Measurements from ENCODE around the gene E2F7. TPM values are rescaled to one million over a fixed set of nuclear protein-coding genes. Genes with fewer than 3 reads are reported as not detected.

Gene E2F7
- total RNA-seq, 1 experiment from 2014 or later: 19.9 TPM

DNA sequence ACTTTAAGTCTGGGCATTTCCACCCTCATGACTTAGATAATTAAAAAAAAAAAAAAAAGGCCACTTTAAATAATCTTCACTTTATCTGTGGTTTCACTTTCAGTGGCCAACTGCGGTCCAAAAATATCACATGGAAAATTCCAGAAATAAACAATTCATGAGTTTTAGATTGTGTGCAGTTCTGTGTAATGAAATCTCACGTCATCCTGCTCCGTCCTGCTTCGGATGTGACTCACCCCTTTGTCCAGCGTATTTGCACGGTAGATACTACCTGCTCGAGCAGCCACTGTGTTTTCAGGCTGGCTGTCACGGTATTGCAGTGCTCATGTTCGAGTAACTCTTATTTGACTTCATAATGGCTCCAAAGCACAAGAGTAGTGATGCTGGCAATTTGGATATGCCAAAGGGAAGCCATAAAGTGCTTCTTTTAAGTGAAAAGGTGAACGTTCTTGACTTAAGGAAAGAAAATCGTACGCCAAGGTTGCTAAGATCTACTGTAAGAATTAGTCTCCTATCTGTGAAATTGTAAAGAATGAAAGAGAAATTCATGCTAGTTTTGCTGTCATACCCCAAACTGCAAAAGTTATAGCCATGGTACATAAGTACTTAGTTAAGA is 2.4 kb downstream of the E2F7 start:
- peak; percentile 95 for DNase-seq (ENCODE audit: low read depth)

DNA sequence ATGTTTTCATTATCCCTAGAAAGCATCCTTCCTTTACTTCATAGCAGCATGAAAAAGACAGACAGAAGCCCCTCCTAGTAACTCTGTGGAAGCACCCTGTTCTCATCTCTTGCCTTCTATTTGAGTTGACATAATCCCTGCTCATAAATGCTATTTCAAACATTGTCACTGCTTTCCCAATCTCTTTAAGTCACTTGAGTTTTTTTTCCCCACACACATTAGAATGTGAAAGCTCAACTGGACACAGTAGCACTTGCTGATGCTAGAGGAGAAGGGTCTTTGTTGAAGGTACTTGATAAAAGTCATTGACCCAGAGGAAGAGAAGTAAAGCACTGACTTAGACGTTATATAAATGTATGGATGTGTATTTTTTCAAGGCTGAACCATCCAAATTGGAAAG is 3.0 kb downstream of the E2F7 start:
- DNase-seq (ENCODE audit: low read depth): no peak

DNA sequence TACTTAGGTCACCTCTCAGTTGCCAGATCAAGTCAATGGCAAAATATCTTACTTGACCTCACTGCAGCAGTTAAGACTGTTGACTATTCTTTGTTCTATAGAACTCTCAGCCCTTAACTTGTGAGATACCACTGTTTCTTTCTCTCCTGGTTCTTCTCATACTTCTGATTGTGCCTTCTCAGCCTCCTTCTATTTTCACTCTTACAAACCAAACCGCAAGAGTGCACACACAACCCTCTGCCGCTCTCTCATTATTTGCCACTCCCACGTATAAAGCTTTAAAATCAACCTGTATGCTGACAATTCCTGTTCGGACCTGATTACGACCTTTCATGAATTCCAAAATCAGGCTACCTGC is 4.5 kb downstream of the E2F7 start:
- no peak for DNase-seq (ENCODE audit: low read depth)

DNA sequence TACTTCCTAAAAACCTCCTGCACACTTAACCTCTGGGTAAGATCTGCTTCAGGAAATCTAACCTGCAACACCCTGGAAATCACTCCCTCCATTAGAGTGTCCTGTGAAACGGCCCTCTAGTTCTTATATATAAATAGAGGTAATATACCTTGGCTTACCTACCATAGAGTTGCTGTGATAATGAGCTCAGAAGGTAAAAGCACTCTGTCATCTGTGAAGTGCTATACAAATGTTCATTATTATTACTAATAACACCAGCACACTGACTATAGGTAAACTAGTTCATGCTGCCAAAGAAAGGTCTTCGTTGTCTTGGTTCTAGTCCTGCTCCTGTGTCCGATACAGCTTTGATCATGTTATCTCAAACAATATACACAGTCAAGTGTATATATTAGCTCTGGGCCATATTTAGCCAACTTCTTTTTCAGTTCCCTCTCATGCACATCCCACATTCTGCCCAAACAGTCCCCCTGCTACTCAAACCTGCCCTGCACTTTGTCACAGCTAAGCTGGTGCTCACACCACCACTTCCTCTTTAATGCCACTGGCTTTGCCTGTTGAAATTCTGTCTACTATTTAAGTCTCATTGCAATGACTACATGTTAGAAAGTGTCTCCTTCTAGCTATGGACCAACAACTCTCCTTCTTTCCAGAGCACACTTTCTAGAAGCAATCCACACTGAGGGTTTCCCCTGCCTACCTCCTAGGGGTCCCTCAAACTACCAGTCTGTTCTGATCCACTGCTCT is 5.1 kb downstream of the E2F7 start:
- no peak for DNase-seq (ENCODE audit: low read depth)

DNA sequence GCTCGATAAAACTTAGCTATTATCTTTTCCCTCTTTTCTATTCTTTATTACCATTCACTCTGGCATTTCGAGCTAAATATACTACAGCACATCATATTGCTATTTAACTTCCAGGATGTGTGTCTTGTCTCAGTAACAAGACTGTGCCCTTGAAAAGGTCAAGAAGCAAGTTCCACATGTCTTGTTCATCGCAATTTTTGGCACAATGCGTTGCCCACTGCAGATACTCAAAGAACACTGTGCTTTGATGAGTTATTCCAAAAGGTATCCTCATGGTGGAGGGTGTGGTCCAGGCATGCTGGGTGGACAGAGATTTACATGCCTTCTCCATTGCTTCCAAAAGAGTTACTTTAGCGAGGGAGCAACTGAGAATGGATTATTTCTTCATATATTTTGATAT is 6.6 kb downstream of the E2F7 start:
- DNase-seq (ENCODE audit: low read depth): no peak

DNA sequence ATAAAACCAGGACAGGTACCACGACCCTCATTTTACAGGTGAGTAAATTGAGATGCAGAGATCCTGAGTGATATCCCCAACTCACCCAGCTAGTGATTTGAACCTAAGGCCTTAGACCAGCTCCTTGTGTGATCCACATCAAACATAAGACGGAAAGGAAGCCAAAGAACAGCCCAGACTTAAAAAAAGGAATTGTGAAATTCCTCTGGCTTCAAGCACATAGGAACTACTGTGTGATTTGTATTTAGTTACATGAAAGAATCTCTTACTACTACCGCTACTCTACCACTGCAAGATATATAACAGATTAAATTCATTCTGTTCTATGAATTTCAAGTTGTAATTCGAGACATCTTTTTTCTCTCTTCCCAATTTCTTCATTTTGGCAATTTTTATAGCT is 10.5 kb downstream of the E2F7 start:
- no peak for DNase-seq (ENCODE audit: low read depth)

DNA sequence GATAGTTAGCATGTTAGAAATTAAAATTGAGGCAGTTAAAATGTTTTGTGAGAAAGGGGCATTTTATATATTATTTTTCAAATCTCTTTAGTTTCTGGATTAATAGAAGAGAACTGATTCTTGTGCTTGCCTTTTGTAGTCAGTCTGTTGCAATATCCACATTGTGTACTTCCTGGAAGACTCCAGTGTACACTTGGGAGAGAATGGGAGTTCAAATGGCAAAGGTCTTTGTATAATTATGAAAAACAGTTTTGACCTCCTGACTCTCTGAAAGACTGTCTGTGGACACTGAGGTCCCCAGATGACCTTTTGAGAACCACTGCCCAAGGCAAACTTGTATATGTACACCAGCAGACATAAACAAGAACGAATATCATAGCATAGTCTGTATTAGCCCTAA is 12.1 kb downstream of the E2F7 start:
- no peak for DNase-seq (ENCODE audit: low read depth)

DNA sequence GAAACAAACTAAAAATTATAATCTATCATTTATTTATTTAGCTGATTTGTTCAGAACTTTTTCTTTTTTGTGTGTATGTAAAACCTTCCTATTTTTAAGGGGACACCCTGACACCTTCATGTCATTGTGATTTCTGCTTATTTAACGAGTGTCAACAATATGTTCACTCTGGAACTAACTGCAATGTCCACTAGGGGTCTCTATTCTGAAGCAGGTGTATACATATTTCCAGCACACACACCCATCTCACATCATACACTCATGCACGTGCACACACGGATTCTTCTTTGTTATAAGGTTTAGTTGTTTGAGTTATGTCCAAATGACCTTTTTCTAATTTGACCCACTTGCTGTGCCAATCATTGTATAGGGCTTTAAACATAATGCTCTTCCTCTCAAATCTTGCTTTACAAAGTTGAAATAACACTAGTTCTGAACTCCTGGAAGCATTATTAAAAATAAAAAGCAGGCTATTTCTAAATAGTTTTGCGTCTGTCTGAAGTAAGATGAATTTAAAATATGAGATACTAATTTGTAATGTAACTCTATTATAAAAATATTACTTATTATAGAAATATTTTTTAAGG is 15.5 kb downstream of the E2F7 start:
- DNase-seq (ENCODE audit: low read depth): peak; percentile 49

DNA sequence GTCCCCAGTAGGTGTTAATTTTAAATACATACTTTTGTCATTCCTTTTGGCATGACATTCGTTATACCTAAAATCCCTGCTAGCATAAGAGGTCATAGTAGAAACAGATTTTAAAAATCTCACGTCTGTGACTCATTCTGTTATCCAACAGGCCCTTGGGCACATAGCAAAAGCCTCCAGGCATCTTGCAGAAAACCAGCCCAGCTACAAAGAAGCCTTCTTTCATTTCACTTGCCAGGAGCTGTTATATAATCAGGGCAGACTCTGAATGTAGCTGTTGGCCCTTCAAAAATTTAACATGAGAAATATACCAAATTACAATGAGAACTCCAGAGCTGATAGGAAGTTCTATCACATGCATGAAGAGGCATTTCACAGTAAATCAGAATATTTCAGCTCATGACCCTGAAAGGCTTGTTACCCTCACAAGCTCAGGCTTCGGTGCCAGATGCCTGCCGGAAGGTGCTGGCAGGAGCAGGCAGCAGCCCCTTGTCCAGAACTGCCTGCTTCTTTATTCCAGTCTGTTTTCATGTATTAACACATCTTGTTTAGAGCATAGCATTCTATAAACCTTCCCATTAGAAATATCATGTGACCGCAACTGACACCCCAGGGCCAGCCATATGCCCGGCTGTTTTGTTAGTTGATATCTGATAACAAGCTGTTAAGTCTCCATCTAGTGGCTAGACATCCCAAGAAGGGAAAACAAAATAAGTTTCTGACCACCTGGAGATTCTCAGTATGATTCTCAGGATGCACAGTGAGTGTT is 17.8 kb downstream of the E2F7 start:
- no peak for DNase-seq (ENCODE audit: low read depth)

DNA sequence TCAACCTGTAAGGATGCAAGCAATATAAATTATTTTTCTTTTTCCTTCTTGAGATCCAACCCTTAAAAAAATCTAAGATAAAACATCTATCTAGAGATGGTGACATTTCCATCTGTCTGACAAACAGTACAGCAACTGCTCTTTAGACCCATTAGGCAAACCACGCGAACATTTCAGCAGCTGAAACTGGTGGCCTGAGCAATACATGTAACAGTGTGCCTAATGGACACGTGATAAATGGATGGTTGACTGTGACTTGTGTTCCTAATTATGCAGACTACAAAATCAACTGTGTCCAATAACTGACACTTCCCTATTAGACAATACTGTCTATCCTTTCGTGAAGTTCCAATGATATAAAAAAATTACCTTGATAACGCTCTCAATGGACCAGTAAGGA is 18.9 kb downstream of the E2F7 start:
- DNase-seq (ENCODE audit: low read depth): no peak

DNA sequence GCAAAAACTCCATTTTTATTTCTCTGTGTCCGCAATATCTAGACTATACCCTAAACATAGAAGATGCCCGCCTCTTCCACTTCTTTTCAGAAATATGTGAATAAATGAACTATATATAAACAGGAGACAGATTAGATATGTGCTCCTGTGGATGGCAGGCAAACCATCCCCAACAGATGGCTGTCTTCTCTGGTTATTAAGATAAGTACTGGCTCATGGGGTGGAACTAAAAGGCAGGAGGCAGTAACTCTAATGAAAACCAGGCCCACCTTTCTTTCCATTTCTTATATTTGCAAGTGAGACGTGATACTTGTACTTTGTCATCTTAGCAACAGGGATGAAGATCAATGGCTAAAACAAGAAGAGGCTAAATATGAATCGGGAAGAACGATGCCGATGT is 20.2 kb downstream of the E2F7 start:
- DNase-seq (ENCODE audit: low read depth): no peak

DNA sequence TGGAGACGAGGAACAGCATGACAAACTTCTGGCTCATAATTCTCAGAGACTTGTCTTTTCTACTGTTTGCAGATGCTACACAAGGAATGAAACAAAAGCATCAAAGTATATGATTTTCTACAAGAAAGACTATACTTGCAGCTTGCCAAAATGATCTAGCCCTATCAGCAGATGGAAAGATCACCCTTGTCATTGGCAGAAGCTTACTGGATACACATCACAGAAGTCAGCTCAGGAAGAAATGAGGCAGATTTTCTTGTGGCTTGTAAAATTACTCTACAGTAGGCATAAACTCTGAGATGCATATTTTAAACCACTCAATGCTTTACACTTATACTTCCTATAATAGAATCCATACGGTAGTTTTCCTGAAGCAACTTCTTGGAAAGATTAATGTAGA is 20.6 kb downstream of the E2F7 start:
- no peak for DNase-seq (ENCODE audit: low read depth)

DNA sequence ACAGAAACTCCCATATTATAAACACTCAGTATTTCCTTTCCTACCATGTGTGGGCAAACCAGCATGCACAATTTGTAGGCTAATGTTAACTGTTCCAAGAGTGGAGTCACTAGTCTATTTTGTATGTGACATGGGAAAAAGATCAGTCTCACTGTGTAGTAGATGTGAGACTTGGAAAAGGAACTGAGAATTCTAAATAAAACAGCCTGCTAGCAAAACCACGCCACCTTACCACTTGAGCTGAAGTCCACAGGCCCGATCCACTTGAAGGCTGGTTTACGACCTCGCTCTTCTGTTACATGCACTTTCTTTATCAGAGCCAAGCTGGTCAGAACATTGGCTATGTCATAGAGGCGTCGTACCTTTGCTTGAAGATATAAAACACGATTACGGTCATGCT is 22.5 kb downstream of the E2F7 start:
- no peak for DNase-seq (ENCODE audit: low read depth)

DNA sequence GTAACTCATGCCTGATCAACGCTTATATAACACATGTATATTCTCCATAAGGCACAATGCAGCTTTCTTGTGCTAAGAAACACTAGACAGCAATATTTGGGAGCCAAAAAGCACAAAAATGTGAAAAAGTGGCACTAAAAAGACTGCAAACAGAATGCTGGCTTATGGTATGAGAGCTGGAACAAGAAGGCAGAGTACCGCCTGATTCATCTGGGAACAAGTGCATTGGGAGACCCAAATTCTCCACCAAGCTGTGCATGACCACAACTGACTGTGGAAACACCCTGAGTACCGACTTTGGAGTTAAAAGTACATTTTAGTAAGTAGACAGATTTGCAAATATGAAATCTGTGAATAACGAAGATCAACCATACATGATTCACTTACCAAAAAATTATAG is 25.1 kb downstream of the E2F7 start:
- DNase-seq (ENCODE audit: low read depth): no peak

DNA sequence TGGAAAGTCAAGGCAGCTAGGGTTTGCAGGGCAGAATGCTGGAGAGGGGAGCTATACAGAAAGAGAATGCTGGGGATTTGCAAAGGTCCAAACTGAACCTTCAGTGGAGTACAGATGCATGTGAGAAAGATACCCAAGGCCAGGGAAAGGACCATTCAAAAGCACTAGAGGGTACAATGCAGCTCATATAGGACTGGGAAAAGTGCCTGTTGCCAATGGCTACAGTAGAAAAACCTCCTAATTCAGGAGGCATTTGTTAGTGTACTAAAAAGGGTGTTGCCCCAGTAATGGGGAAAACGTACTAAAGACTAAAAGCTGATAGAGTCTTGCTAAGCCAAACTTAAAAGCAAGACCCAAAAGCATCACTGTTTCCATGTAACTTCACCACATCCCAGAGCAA is 30.1 kb downstream of the E2F7 start:
- no peak for DNase-seq (ENCODE audit: low read depth)

DNA sequence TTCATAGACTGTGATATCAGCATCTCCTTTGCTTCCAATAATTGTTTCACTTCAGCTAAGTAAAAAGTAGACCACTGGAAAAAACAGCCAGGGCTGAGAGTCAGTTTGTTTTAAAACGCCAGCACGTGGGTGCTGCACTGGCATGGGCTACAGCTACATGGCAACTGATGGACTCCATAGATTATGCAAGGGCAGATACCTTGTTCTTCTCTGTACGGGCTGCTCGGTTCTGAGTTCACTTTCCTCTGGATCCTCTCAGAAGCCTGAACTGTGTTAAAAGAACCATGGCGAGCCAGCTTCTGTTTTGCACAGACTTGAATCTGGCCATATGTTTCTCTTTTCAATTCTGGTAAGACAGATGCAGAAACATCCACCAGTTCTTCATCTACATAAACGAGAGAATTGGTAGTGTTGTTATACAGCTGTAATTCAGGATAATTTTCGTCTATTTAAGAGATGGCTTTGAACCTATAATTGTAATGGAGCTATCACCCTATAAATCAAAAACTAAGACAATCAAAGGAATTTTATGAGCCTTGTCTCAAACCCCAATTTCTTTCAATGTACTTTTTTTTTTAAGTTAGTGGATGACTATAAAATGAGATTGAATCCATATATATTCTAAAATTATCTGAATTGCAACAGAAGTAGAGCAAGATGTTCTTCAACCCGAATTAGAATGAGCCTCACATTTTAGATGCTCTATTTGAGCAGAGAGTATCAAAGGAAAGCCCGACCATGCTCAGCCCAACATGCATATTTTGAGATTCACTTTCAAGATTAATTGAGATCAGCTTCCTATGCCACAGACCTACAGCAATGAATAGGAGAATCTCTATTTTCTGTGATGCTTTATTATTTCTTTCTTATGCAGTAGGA is 31.5 kb downstream of the E2F7 start:
- DNase-seq (ENCODE audit: low read depth): no peak

DNA sequence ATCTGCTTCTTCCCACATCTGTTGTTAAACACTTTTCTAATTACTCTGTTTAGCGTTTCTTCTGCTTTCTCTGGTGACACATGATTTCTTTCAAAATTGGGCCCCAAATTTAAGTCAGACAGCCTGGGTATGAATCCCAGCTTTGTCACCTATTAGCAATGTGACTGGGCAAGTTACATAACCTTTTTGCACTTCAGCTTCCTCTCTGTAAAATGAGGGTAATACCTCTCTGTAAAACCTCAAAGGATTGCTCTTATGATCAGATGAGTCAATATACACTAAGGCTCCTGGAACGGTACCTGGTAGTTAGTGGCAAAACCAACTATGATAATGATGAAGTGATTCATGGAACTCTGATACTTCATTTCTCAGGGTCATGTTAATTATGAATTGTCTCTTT is 33.0 kb downstream of the E2F7 start:
- peak; percentile 42 for DNase-seq (ENCODE audit: low read depth)

DNA sequence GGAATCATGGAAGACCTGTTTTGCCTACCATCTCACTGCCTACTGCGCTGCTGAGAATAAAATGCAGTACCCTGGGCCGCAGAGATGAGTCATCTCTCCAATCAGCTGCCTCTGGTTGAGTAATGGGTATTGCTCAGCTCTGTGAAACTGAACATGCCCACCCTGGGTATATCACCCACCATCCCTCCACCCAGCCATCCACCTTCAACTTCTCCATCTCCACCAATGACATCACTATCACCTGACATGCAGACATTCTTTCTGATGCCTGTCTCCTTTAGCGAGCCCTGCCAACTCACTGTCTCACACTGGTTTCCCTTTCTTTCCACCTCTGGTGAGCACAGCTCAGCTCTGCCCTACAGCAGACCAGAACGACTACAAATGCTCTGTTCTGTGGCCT is 33.6 kb downstream of the E2F7 start:
- DNase-seq (ENCODE audit: low read depth): peak; percentile 53

DNA sequence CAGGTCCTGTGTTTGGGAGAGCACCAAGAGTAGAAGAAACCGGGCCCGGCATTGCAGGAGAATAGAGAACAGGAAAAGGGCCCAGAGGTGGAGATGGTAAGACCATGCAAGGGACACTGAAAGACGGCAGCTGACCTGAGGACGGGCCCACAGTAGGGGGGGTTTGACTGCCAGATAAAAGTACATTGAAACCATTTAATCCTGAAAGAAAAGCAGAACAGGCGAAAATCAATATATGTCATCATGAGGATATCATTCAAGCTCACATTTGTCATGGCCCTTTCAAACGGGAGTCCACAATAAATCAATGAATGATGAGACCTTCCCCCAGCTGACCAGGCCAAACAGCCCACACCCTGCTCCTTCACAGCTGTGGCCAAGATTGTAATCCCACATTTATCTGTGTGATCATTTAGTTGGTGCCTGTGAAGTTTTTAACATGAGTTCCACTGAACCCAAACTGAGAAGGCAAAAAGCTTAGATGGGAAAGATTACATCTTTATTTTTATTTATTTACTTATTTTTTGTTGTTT is 39.5 kb downstream of the E2F7 start:
- DNase-seq (ENCODE audit: low read depth): no peak

DNA sequence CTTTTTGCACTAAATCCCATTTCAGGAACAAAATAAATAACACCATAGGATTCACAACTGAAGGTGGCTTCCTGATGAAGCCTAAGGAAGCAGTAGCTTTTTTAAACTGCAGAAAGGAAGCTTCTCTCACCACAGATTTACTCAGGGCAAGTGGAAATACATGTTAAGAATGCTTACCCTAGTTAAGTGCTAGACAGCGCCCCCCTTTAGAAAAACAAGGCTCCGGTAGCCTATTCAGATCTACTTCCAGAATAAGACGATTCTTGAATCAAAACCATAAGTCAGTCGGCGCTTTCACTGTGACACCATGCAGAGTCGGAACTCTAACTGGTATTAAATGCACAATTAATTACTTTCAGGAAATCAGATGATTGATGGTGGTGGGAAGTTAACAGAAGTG is 41.9 kb downstream of the E2F7 start:
- DNase-seq (ENCODE audit: low read depth): no peak

DNA sequence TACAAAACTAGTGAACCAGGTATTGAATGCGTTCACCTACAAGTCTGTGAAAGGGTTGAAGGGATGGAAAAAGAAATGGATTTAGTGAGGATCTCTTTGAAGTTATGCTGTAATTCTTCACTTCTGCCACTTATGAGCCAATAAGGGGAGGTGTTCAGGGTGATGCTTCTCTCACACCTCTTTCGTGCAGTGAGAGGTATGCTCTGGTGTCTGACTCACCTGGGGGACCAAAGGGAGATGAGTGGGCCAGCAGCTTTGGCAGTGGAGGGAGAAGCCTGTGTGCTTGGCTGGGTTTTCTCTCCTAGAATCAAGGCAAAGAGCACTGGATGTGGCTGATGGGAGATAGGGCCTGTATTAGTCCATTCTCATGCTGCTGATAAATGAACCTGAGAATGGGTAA is 45.4 kb downstream of the E2F7 start:
- DNase-seq (ENCODE audit: low read depth): no peak

DNA sequence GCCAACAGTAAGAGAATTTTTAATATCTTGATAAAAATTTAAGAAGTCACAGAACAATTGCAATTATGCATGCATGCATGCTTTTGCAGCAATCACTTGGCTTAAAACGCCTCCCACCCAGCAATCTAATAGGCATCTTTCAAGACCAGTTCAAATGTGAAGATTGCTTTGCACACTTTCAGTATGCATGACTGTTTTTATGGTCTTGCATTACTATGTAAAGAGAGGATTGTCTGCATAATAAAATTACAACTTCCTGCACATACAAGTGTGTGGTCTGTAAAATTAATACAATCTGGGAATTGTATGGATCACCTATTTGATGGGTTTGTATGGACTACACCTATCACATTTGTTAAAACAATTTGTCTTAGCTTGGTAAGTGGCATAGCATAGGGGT is 48.8 kb downstream of the E2F7 start:
- no peak for DNase-seq (ENCODE audit: low read depth)

All from Daoy (cell line).